ENCODE data around the gene CASD1.

DNA sequence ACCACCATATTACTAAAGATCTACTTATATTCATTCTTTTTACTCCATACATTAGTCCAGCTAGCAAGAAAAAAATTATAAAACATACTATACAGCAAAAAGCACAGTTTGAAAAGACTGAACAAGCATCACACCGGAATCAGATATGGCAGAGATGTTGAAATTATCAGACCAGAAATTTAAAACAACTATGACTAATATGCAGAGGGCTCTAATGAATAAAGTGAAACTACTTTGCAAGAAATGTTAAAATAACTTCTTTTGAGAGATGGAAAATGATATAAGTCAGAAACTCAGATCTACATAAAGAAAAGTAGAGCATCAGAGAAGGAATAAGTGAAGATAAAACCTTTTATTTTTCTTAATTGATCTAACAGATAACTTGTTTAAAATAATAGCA is 95.4 kb downstream of the CASD1 start:
- TF ChIP-seq ZNF384 (IDR thresholded peaks at IDR 0.05; ENCODE audit: borderline replicate concordance, low read depth, low read length) (no peak), TAF1 (IDR thresholded peaks at IDR 0.05; ENCODE audit: borderline replicate concordance, low read depth, low read length) (no peak), POLR2AphosphoS2 (IDR thresholded peaks at IDR 0.05; ENCODE audit: low read depth, low read length) (no peak), POLR2A (IDR thresholded peaks at IDR 0.05; ENCODE audit: low read depth, low read length) (no peak), DPF2 (IDR thresholded peaks at IDR 0.05) (no peak), TCF7 (IDR thresholded peaks at IDR 0.05; ENCODE audit: borderline replicate concordance) (no peak), PAX5 (IDR thresholded peaks at IDR 0.05; ENCODE audit: borderline replicate concordance, low read depth, low read length) (no peak), ELK1 (IDR thresholded peaks at IDR 0.05; ENCODE audit: low read depth, low read length) (no peak), RBBP5 (conservative IDR thresholded peaks at IDR 0.05) (no peak)
- TF ChIP-seq, protein P1, sequence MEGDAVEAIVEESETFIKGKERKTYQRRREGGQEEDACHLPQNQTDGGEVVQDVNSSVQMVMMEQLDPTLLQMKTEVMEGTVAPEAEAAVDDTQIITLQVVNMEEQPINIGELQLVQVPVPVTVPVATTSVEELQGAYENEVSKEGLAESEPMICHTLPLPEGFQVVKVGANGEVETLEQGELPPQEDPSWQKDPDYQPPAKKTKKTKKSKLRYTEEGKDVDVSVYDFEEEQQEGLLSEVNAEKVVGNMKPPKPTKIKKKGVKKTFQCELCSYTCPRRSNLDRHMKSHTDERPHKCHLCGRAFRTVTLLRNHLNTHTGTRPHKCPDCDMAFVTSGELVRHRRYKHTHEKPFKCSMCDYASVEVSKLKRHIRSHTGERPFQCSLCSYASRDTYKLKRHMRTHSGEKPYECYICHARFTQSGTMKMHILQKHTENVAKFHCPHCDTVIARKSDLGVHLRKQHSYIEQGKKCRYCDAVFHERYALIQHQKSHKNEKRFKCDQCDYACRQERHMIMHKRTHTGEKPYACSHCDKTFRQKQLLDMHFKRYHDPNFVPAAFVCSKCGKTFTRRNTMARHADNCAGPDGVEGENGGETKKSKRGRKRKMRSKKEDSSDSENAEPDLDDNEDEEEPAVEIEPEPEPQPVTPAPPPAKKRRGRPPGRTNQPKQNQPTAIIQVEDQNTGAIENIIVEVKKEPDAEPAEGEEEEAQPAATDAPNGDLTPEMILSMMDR (IDR thresholded peaks at IDR 0.05 in 2 of 3, conservative IDR thresholded peaks at IDR 0.05 in 1 of 3; ENCODE audit: control insufficient read depth in 2 of 3, extremely low read depth in 1 of 3, insufficient read depth in 1 of 3, low read depth in 3 of 3, low read length in 3 of 3) = no peak

Measured in GM12878 (cell line).